ENCODE data around the gene SHANK1. TPM values are rescaled to one million over a fixed set of nuclear protein-coding genes. Genes with fewer than 3 reads are reported as not detected.

The SHANK1 gene
- total RNA-seq, 6 donors from 2014 or later, result 0.40 to 0.54 TPM; not detected in 4

DNA sequence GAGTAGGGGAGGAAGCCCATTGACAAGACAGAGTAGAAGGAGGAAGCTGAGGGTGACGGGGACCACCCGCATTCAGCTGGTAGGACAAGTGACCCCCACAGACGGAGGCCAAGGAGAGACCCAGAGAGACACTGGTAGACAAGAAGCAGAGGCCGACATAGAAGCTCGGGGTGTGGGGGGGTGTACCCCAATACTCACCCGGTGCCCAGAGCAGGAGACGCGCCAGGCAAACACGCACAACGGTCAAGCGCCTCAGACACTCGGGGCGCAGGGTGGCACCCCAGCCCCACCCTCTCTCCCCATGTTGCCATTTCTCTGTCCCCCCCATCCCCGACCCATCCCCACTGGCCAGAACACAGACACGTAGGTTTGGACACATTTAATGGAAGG is 23.5 kb downstream of the SHANK1 start:
- Histone ChIP-seq H3K9me3 (no peaks in the 10 kb centered on the region), H3K4me3 (no peak overlapping the region), H3K27me3 (peaks cover 0 to 28% (median 19%) of the 10 kb centered on the region in 4 donors), H3K27ac (no peak overlapping the region), H3K4me1 (peaks cover 0 to 11% (median 0%) of the 10 kb centered on the region in 4 donors), H3K36me3 (no peaks in the 10 kb centered on the region)
- ATAC-seq (ENCODE audit: low FRiP score in 2 of 2) (no peak), DNase-seq (no peak)
- TF ChIP-seq EP300 (IDR thresholded peaks at IDR 0.05), result no peak
- WGBS, 2 donors, result 27 to 55% methylated on average over 6 to 14 of the region's 15 CpGs

DNA sequence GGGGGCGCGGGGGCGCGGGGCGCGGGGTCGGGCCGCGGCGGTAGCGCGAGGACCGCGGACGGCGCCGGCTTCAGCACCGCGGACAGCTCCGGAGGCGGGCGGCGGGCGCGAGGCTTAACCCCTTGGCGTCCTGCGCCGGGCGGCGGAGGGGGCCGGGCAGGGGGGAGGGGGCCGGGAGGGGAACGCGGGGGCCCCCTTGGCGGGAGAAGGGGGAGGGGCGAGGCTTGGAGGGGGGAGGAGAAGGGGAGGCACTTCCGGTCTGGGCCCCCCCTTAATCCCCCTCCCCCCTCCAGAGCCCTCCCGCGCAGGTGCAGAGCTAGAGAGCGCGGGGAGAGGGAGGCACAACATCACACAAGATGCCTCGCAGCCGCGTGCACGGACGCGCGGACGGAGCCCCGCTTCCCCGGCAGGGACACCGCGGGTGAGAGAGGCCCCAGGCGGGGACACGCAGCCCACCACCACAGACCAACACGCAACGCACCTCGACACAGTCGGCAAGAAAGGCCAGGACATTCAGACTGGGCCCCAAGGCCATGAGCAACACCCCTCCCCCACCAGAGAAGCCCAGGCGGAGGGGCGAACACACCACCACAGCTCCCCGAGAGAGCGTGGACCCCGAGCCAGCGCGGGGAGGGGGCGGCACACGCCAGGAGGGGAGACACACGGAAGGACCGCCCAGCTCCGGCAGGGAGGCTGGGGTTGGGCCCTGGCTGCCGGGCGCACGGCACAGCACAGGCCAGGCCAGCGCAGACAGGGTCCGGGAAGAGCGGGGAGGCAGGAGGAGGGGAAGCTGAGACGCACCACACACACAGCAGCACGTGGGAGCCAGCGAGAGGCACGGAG is 24.1 kb downstream of the SHANK1 start:
- H3K36me3 ChIP-seq, result no peaks in the 10 kb centered on the region
- peak in 1 of 2 donors; percentile 87 for DNase-seq
- ATAC-seq (ENCODE audit: low FRiP score in 2 of 2), result peak in 1 of 2 donors; percentile 51
- H3K27me3 ChIP-seq, result peaks cover 0 to 28% (median 19%) of the 10 kb centered on the region in 4 donors
- peaks cover 0 to 11% (median 0%) of the 10 kb centered on the region in 4 donors for H3K4me1 ChIP-seq
- H3K9me3 ChIP-seq, result no peaks in the 10 kb centered on the region
- TF ChIP-seq POLR2A (IDR thresholded peaks at IDR 0.05) (no peak), EP300 (IDR thresholded peaks at IDR 0.05) (no peak), POLR2AphosphoS5 (IDR thresholded peaks at IDR 0.05) (no peak), CTCF (IDR thresholded peaks at IDR 0.05) (no peak)
- WGBS, 2 donors, result 1 to 2% methylated on average over 23 to 36 of the region's 81 CpGs
- no peak overlapping the region for H3K4me3 ChIP-seq
- no peak overlapping the region for H3K27ac ChIP-seq

GRCh38 chr19:50694815-50695145 is 24.8 kb downstream of the SHANK1 start:
- WGBS, 2 donors, result 9% methylated on average over 9 of the region's 51 CpGs; no CpG with 5 or more reads in 1 of the 2 donors
- Histone ChIP-seq H3K27me3 (peaks cover 0 to 28% (median 19%) of the 10 kb centered on the region in 4 donors), H3K9me3 (no peaks in the 10 kb centered on the region), H3K36me3 (no peaks in the 10 kb centered on the region), H3K4me1 (peaks cover 0 to 11% (median 0%) of the 10 kb centered on the region in 4 donors), H3K27ac (no peak overlapping the region), H3K4me3 (no peak overlapping the region)
- ATAC-seq (ENCODE audit: low FRiP score in 2 of 2), result no peak
- TF ChIP-seq POLR2A (IDR thresholded peaks at IDR 0.05), result no peak
- no peak for TF ChIP-seq CTCF (IDR thresholded peaks at IDR 0.05)
- TF ChIP-seq EP300 (IDR thresholded peaks at IDR 0.05), result no peak
- no peak for TF ChIP-seq POLR2AphosphoS5 (IDR thresholded peaks at IDR 0.05)
- DNase-seq, result peak in 1 of 2 donors; percentile 56

DNA sequence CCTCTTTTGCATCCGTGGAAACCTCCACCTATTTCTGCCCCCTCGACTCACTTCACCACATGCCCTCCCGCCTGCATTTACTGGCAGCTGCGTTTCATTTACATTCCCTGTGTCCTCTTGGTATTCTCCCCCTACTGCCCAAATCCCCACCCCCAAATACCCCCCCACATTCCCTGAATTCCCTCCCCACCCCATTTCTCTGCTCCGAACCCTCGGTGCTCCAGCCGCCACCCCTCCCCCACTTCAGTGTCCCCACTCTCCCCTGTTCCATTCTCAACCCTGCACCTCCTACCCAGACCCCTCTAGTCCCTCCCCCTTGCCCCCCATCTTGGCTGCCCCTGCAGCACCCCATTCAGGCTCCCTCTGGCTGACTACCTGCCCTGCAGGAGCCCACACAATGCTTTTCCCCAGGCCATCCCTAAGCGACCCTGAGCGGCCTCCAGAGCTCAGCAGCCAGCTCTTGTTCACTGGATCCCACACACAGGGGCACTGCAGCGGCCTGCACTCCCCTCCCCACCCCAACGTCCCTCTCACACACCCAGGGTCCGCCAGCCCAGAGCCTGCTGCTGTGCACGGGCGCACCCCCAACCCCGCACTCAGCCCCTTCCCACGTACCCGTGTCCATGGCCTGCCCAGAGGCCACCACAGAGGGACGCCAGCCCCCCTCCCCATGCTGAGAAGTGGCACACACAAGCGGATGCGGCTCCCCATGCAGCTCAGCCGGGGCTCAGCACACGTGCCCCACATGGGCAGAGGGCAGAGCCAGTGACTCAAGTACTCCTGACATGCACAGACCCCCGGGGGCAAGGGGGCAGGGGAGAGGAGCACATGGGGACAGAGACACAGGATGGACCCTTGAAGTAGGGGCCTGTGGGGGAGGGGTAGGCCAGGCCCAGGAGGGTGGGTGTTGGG is 26.3 kb downstream of the SHANK1 start:
- TF ChIP-seq POLR2A (IDR thresholded peaks at IDR 0.05) (no peak), EP300 (IDR thresholded peaks at IDR 0.05) (no peak), POLR2AphosphoS5 (IDR thresholded peaks at IDR 0.05) (no peak), CTCF (IDR thresholded peaks at IDR 0.05) (no peak)
- H3K4me1 ChIP-seq, result peaks cover 0 to 11% (median 0%) of the 10 kb centered on the region in 4 donors
- no peak overlapping the region for H3K27ac ChIP-seq
- H3K36me3 ChIP-seq, result no peaks in the 10 kb centered on the region
- no peaks in the 10 kb centered on the region for H3K9me3 ChIP-seq
- ATAC-seq (ENCODE audit: low FRiP score in 2 of 2), result no peak
- 6 to 14% methylated on average over 13 to 16 of the region's 23 CpGs for WGBS, 2 donors
- peak in 1 of 2 donors; percentile 59 for DNase-seq
- peaks cover 0 to 28% (median 19%) of the 10 kb centered on the region in 4 donors for H3K27me3 ChIP-seq
- no peak overlapping the region for H3K4me3 ChIP-seq

GRCh38 chr19:50690439-50690838 is 29.2 kb downstream of the SHANK1 start:
- Histone ChIP-seq H3K36me3 (no peaks in the 10 kb centered on the region), H3K27me3 (peaks cover 0 to 31% (median 18%) of the 10 kb centered on the region in 4 donors), H3K4me3 (no peak overlapping the region), H3K9me3 (no peaks in the 10 kb centered on the region), H3K27ac (no peak overlapping the region), H3K4me1 (peaks cover 0 to 9% (median 0%) of the 10 kb centered on the region in 4 donors)
- DNase-seq (no peak), ATAC-seq (ENCODE audit: low FRiP score in 2 of 2) (no peak)
- WGBS, 2 donors, result 70 to 75% methylated on average over 7 of the region's 7 CpGs
- TF ChIP-seq POLR2A (IDR thresholded peaks at IDR 0.05) (no peak), POLR2AphosphoS5 (IDR thresholded peaks at IDR 0.05) (no peak), CTCF (IDR thresholded peaks at IDR 0.05) (no peak)

Data from upper lobe of left lung (tissue), 6 donors.